Measurements from ENCODE around the gene EMILIN2.
"Not testable (repeated sequence)": the region's sequence is repeated elsewhere in the genome, so short reads cannot be mapped to it uniquely, and the experiment has no call there.

Gene EMILIN2

GRCh38 chr18:2805970-2806943 is 40.5 kb upstream of the EMILIN2 start:
- no peaks in the 10 kb centered on the region for H3K4me1 ChIP-seq (ENCODE audit: control insufficient read depth, low read length)
- peaks cover 2% of the 10 kb centered on the region; the same call in 1 of the 2 replicates for H3K9me3 ChIP-seq (ENCODE audit: control insufficient read depth, insufficient read depth, low read length)
- no peak overlapping the region for H3K27ac ChIP-seq (ENCODE audit: low read depth, low read length)
- no peaks in the 10 kb centered on the region for H3K27me3 ChIP-seq (ENCODE audit: control insufficient read depth, low read length)
- H3K79me2 ChIP-seq (ENCODE audit: control insufficient read depth, low read length): no peaks in the 10 kb centered on the region
- H3K9me2 ChIP-seq (replicated peaks; ENCODE audit: control insufficient read depth, low read length): no peaks in the 10 kb centered on the region
- no peaks in the 10 kb centered on the region for H4K20me1 ChIP-seq (ENCODE audit: control insufficient read depth, insufficient read depth, low read depth, low read length)
- H3K4me3 ChIP-seq (ENCODE audit: low read length): no peak overlapping the region
- no peak overlapping the region for H3K4me2 ChIP-seq (ENCODE audit: low read length)
- TF ChIP-seq EZH2phosphoT487 (IDR thresholded peaks at IDR 0.05; ENCODE audit: borderline replicate concordance, low read length) (no peak), CTCF (IDR thresholded peaks at IDR 0.05; ENCODE audit: low read depth, low read length, poor library complexity, severe bottlenecking) (no peak)
- peaks cover 7% of the 10 kb centered on the region for H3F3A ChIP-seq (ENCODE audit: control insufficient read depth, insufficient read depth)
- H3K36me3 ChIP-seq (ENCODE audit: control insufficient read depth, low read length): peaks cover 20% of the 10 kb centered on the region

- H3K4me1 ChIP-seq (ENCODE audit: control insufficient read depth, low read length); H3K9me2 ChIP-seq (replicated peaks; ENCODE audit: control insufficient read depth, low read length); H3K27ac ChIP-seq (ENCODE audit: low read depth, low read length); H3K27me3 ChIP-seq (ENCODE audit: control insufficient read depth, low read length); H3K79me2 ChIP-seq (ENCODE audit: control insufficient read depth, low read length); H3K9me3 ChIP-seq (ENCODE audit: control insufficient read depth, insufficient read depth, low read length); H3F3A ChIP-seq (ENCODE audit: control insufficient read depth, insufficient read depth); H3K4me2 ChIP-seq (ENCODE audit: low read length); H4K20me1 ChIP-seq (ENCODE audit: control insufficient read depth, insufficient read depth, low read depth, low read length); H3K36me3 ChIP-seq (ENCODE audit: control insufficient read depth, low read length); H3K4me3 ChIP-seq (ENCODE audit: low read length): not testable (repeated sequence)
Observed at GRCh38 chr18:2808640-2809039, 38.2 kb upstream of the EMILIN2 start.

- not testable (repeated sequence) for H3K9me2 ChIP-seq (replicated peaks; ENCODE audit: control insufficient read depth, low read length); H3K4me1 ChIP-seq (ENCODE audit: control insufficient read depth, low read length); H3F3A ChIP-seq (ENCODE audit: control insufficient read depth, insufficient read depth); H3K4me3 ChIP-seq (ENCODE audit: low read length); H3K36me3 ChIP-seq (ENCODE audit: control insufficient read depth, low read length); H3K9me3 ChIP-seq (ENCODE audit: control insufficient read depth, insufficient read depth, low read length); H4K20me1 ChIP-seq (ENCODE audit: control insufficient read depth, insufficient read depth, low read depth, low read length); H3K27ac ChIP-seq (ENCODE audit: low read depth, low read length); H3K4me2 ChIP-seq (ENCODE audit: low read length); H3K79me2 ChIP-seq (ENCODE audit: control insufficient read depth, low read length); H3K27me3 ChIP-seq (ENCODE audit: control insufficient read depth, low read length)
Observed at GRCh38 chr18:2809666-2810183, 37.1 kb upstream of the EMILIN2 start.

GRCh38 chr18:2811416-2811815 is 35.4 kb upstream of the EMILIN2 start:
- Histone ChIP-seq H3K9me3 (ENCODE audit: control insufficient read depth, insufficient read depth, low read length) (peaks cover 2% of the 10 kb centered on the region; the same call in 1 of the 2 replicates), H3K27me3 (ENCODE audit: control insufficient read depth, low read length) (no peaks in the 10 kb centered on the region), H3K4me2 (ENCODE audit: low read length) (no peak overlapping the region), H3K9me2 (replicated peaks; ENCODE audit: control insufficient read depth, low read length) (no peaks in the 10 kb centered on the region), H3K27ac (ENCODE audit: low read depth, low read length) (no peak overlapping the region), H3K4me3 (ENCODE audit: low read length) (no peak overlapping the region), H3K4me1 (ENCODE audit: control insufficient read depth, low read length) (no peaks in the 10 kb centered on the region), H3K79me2 (ENCODE audit: control insufficient read depth, low read length) (no peaks in the 10 kb centered on the region), H3K36me3 (ENCODE audit: control insufficient read depth, low read length) (no peaks in the 10 kb centered on the region), H4K20me1 (ENCODE audit: control insufficient read depth, insufficient read depth, low read depth, low read length) (no peaks in the 10 kb centered on the region), H3F3A (ENCODE audit: control insufficient read depth, insufficient read depth) (peaks cover 7% of the 10 kb centered on the region)
- no peak for TF ChIP-seq CTCF (IDR thresholded peaks at IDR 0.05; ENCODE audit: low read depth, low read length, poor library complexity, severe bottlenecking)
- no peak for TF ChIP-seq EZH2phosphoT487 (IDR thresholded peaks at IDR 0.05; ENCODE audit: borderline replicate concordance, low read length)
